ENCODE data around the gene ZNF224. TPM values are rescaled to one million over a fixed set of nuclear protein-coding genes. Genes with fewer than 3 reads are reported as not detected.

The ZNF224 gene
- total RNA-seq, 1 donor from 2014 or later = 20.1 TPM

- peaks cover 35% of the 10 kb centered on the region for H3K36me3 Mint-ChIP-seq (ENCODE audit: unreplicated experiment)
- H3K4me1 Mint-ChIP-seq (ENCODE audit: low read depth, unreplicated experiment) = no peaks in the 10 kb centered on the region
- TF ChIP-seq, protein P1, sequence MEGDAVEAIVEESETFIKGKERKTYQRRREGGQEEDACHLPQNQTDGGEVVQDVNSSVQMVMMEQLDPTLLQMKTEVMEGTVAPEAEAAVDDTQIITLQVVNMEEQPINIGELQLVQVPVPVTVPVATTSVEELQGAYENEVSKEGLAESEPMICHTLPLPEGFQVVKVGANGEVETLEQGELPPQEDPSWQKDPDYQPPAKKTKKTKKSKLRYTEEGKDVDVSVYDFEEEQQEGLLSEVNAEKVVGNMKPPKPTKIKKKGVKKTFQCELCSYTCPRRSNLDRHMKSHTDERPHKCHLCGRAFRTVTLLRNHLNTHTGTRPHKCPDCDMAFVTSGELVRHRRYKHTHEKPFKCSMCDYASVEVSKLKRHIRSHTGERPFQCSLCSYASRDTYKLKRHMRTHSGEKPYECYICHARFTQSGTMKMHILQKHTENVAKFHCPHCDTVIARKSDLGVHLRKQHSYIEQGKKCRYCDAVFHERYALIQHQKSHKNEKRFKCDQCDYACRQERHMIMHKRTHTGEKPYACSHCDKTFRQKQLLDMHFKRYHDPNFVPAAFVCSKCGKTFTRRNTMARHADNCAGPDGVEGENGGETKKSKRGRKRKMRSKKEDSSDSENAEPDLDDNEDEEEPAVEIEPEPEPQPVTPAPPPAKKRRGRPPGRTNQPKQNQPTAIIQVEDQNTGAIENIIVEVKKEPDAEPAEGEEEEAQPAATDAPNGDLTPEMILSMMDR (IDR thresholded peaks at IDR 0.05; ENCODE audit: partially characterized antibody, unreplicated experiment) = no peak
- DNase-seq = no peak
- H3K9me3 Mint-ChIP-seq (ENCODE audit: unreplicated experiment) = peaks cover 5% of the 10 kb centered on the region
- no peak overlapping the region for H3K4me3 Mint-ChIP-seq (ENCODE audit: unreplicated experiment)
- no peak overlapping the region for H3K27ac Mint-ChIP-seq (ENCODE audit: unreplicated experiment)
- no peaks in the 10 kb centered on the region for H3K27me3 Mint-ChIP-seq (ENCODE audit: unreplicated experiment)
These were observed 34.9 kb upstream of the ZNF224 start for GRCh38 chr19:44059229-44059628.

GRCh38 chr19:44061038-44061437, 33.1 kb upstream of the ZNF224 start:
- H3K36me3 Mint-ChIP-seq (ENCODE audit: unreplicated experiment) = peaks cover 29% of the 10 kb centered on the region
- no peaks in the 10 kb centered on the region for H3K4me1 Mint-ChIP-seq (ENCODE audit: low read depth, unreplicated experiment)
- DNase-seq = no peak
- TF ChIP-seq, protein P1 (IDR thresholded peaks at IDR 0.05; ENCODE audit: partially characterized antibody, unreplicated experiment) = no peak
- no peak overlapping the region for H3K27ac Mint-ChIP-seq (ENCODE audit: unreplicated experiment)
- H3K27me3 Mint-ChIP-seq (ENCODE audit: unreplicated experiment) = no peaks in the 10 kb centered on the region
- peaks cover 4% of the 10 kb centered on the region for H3K9me3 Mint-ChIP-seq (ENCODE audit: unreplicated experiment)
- no peak overlapping the region for H3K4me3 Mint-ChIP-seq (ENCODE audit: unreplicated experiment)

- TF ChIP-seq, protein P1 (IDR thresholded peaks at IDR 0.05; ENCODE audit: partially characterized antibody, unreplicated experiment) = no peak
- Mint-ChIP-seq H3K4me1 (ENCODE audit: low read depth, unreplicated experiment) (no peaks in the 10 kb centered on the region), H3K27me3 (ENCODE audit: unreplicated experiment) (no peaks in the 10 kb centered on the region), H3K27ac (ENCODE audit: unreplicated experiment) (no peak overlapping the region), H3K4me3 (ENCODE audit: unreplicated experiment) (no peak overlapping the region), H3K36me3 (ENCODE audit: unreplicated experiment) (peaks cover 48% of the 10 kb centered on the region), H3K9me3 (ENCODE audit: unreplicated experiment) (peaks cover 7% of the 10 kb centered on the region)
- DNase-seq = no peak
These were observed 27.9 kb upstream of the ZNF224 start for GRCh38 chr19:44066305-44066704.

GRCh38 chr19:44069415-44069814, 24.7 kb upstream of the ZNF224 start:
- peaks cover 45% of the 10 kb centered on the region for H3K36me3 Mint-ChIP-seq (ENCODE audit: unreplicated experiment)
- H3K4me3 Mint-ChIP-seq (ENCODE audit: unreplicated experiment) = no peak overlapping the region
- H3K27me3 Mint-ChIP-seq (ENCODE audit: unreplicated experiment) = no peaks in the 10 kb centered on the region
- H3K4me1 Mint-ChIP-seq (ENCODE audit: low read depth, unreplicated experiment) = peaks cover 4% of the 10 kb centered on the region
- H3K9me3 Mint-ChIP-seq (ENCODE audit: unreplicated experiment) = peaks cover 7% of the 10 kb centered on the region
- no peak for DNase-seq
- TF ChIP-seq, protein P1 (IDR thresholded peaks at IDR 0.05; ENCODE audit: partially characterized antibody, unreplicated experiment) = no peak
- H3K27ac Mint-ChIP-seq (ENCODE audit: unreplicated experiment) = no peak overlapping the region

DNA sequence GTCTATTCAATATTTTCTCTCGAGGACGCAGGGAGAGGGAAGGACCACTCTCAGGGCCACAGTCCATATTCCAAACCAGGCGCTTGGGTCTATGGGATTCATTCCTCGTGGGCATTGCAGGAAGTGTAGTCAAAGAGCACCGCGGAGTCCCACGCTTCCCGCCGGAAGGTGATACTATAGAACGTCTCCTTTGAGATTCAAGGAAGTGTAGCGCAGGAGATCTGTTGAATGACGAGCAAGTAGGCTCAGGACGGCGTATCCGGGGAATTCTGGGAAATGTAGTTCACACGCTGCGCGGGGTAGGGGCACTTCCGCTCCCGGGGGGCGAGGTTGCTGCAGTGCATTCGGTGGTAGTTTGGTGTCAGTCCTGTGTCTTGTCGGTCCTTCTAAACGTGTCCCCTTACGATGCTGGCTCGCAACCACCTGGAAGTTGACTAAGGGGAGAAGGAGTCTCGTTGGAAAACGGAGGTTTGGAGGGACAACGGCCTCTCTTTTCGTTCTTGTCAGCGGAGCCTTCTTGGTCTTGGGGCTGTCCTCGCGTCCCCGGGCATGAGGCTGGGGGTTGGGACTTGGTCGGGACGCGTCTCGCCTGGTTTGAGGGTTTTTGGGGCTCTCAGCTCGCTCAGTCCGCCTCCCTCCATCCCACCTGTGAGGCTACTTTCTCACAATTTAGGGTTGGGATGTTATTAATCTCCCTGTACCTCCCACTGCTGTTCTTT, 22.2 kb upstream of the ZNF224 start, which contains the start of gene ZNF284:
Gene ZNF284 (plus strand): TSS at position 336 of the 719 bp plus-strand sequence. CDS start 4,231 bp downstream, outside the sequence.
- TF ChIP-seq, protein P1 (IDR thresholded peaks at IDR 0.05; ENCODE audit: partially characterized antibody, unreplicated experiment) = no peak
- peak; percentile 87 for DNase-seq
- peaks cover 28% of the 10 kb centered on the region for H3K36me3 Mint-ChIP-seq (ENCODE audit: unreplicated experiment)
- H3K9me3 Mint-ChIP-seq (ENCODE audit: unreplicated experiment) = peaks cover 2% of the 10 kb centered on the region
- H3K27ac Mint-ChIP-seq (ENCODE audit: unreplicated experiment) = peak within 1 kb of the TSS; percentile 10
- H3K27me3 Mint-ChIP-seq (ENCODE audit: unreplicated experiment) = no peaks in the 10 kb centered on the region
- peak within 1 kb of the TSS; percentile 85 for H3K4me3 Mint-ChIP-seq (ENCODE audit: unreplicated experiment)
- H3K4me1 Mint-ChIP-seq (ENCODE audit: low read depth, unreplicated experiment) = peaks cover 4% of the 10 kb centered on the region
